GM19468 (cell line): ENCODE data around the gene FYTTD1.
A peak's percentile ranks its signal among the peaks of the same experiment; 100 is the strongest.
"Not testable (repeated sequence)": the region's sequence is repeated elsewhere in the genome, so short reads cannot be mapped to it uniquely, and the experiment has no call there.

Experiments
- ATAC-seq: cut with Tn5 transposase; IDR thresholded peaks from one replicate; pipeline ENCODE4 v1.9.1; 2021; ENCODE audit warnings: mild to moderate bottlenecking, moderate library complexity, moderate number of reproducible peaks; ENCODE audit not compliant: unreplicated experiment; ENCODE audit errors: extremely low read depth

Gene FYTTD1, protein sequence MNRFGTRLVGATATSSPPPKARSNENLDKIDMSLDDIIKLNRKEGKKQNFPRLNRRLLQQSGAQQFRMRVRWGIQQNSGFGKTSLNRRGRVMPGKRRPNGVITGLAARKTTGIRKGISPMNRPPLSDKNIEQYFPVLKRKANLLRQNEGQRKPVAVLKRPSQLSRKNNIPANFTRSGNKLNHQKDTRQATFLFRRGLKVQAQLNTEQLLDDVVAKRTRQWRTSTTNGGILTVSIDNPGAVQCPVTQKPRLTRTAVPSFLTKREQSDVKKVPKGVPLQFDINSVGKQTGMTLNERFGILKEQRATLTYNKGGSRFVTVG

GRCh38 chr3:197749601-197750395 is at the start of gene FYTTD1:
FYTTD1 (plus strand) TSS chr3:197749883; CDS start chr3:197749972, 89 bp downstream.
- peak; percentile 80 for ATAC-seq

GRCh38 chr3:197700095-197700494 is 49.6 kb upstream of the FYTTD1 start:
- no peak for ATAC-seq

DNA sequence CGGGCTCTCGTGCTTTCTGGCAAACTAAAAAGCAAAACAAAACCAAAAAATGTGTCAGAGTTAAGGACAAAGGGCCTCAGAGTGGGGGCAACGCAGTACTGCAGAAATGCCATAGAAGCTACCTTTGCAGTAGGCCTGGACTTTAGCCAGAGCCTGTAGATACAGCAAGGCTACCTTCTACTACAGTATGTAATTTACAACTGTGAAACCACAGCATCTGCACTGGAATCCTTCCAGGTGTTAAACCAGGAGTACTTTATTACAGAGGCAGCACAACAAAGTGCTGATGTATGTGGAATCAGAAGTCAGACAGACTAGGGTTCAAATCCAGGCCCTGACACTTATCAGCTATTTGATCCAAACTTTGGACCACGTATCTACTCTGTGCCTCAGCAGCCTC is 47.8 kb upstream of the FYTTD1 start:
- no peak for ATAC-seq

DNA sequence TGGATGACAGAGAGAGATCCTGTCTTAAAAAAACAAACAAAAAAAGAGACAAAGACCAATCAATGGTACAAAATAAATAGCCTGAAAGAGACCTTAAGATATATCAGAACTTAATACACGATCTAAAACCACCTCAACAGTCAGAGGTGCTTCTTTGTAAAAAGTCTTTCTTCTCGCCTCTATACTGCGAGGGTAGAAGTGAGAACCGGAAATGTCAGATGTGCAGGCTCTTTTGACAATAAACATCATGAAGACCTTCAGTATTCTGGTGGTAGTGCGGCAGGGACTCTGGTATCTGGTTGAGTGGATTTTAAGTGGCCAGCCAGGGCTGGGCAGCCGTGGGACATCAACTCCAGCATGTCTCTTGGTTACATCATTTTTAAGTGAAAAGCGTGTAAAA is 43.0 kb upstream of the FYTTD1 start:
- no peak for ATAC-seq

DNA sequence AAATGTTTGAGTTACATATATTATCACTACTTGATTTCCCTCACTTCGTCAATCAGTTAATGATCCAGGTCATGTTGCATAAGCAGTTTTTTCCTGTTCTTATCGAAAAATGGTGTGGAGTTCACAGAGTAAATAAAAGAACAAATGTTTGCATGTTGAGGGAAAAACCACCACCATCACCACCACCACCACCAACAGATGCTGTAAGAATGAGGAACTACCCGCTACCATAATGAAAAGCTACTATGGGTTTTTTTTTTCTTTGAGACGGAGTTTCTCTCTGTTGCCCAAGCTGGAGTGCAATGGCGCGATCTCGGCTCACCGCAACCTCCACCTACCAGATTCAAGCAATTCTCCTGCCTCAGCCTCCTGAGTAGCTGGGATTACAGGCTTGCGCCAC is 40.5 kb upstream of the FYTTD1 start:
- ATAC-seq, result no peak

DNA sequence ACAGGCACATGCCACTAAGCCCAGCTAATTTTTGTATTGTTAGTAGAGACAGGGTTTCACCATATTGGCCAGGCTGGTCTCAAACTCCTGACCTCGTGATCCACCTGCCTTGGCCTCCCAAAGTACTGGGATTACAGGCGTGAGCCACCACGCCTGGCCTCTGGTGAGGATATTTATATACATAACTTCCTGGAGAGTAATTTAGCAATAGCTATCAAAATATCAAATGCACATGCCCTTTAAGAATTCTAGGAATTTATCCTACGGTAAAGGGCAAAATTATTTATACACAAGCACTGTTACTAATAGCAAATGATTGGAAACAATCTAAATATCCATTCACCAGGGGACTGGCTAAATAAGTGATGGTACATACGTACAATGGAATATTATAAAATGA is 38.7 kb upstream of the FYTTD1 start:
- ATAC-seq, result not testable (repeated sequence)

- peak; percentile 78 for ATAC-seq
Measured at GRCh38 chr3:197711973-197712707, 37.5 kb upstream of the FYTTD1 start.

DNA sequence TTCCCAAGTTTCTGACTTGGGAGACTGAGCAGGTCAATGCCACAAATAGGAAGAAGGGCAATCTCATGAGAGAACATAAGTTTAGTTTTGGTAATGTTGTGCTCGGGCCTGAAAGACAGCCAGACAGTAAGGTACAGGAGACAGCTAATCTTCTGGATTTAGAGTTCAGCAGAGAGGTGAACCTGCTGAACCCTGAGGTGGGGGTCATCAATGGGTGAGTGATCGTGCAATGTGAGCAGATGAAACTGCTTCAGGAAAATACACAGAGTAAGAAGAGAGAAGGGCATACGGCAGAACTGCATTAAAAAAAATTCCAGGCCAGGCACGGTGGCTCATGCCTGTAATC is 36.2 kb upstream of the FYTTD1 start:
- no peak for ATAC-seq

GRCh38 chr3:197714251-197714650 is 35.4 kb upstream of the FYTTD1 start:
- no peak for ATAC-seq

DNA sequence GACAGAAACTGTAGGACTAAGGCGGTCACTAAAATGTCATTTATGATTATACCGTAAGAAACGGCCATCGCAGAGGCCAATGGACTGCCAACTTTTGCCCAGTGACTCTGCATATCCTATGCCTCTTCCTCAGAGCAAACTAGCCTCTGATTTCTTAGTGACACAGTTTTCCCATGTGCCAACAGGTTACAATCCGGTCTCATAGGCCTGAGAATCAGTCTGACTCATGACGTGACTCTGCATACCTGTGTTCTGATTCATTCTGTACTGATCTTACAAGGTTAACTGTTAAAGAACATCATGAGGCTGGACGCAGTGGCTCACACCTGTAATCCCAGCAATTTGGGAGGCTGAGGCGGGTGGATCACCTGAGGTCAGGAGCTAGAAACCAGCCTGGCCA is 30.8 kb upstream of the FYTTD1 start:
- ATAC-seq, result no peak

DNA sequence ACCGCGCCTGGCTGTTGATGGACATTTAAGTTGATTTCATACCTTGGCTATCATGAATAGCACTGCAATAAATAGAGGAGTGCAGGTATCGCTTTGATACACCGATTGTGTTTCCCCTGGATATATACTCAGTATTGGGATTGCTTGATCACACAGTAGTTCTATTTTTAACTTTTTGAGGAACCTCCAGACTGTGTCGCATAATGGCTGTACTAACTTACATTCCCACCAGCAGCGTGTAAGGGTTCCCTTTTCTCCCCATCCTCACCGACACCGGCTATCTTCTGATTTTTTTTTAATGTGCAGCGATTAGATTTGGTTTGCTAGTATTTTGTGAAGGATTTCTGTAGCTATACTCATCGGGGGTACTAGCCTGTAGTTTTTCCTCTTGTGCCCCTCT is 29.0 kb upstream of the FYTTD1 start:
- no peak for ATAC-seq

GRCh38 chr3:197722734-197723133 is 26.9 kb upstream of the FYTTD1 start:
- no peak for ATAC-seq

- not testable (repeated sequence) for ATAC-seq
Measured at GRCh38 chr3:197727878-197728277, 21.8 kb upstream of the FYTTD1 start.

DNA sequence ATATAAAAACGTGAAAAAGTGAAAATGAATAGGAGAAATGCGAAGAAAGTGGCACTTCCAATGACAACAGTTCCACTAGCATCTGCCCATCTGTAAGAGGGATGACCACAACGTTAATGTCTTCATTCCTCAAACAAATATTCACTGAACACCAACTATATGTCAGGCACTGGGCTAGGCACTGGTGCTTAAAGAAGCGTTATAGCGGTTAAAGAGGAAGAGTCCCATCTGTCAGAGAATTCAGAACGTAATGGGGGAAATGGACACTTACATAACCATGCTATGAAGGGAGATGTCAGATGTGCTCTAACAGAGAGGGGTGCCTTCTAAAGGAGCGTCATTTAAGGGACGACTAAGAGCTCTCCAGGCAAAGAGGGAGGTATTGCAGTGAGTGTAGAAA is 21.2 kb upstream of the FYTTD1 start:
- ATAC-seq, result no peak

GRCh38 chr3:197730200-197730599 is 19.5 kb upstream of the FYTTD1 start:
- no peak for ATAC-seq

- not testable (repeated sequence) for ATAC-seq
Measured at GRCh38 chr3:197730770-197731169, 18.9 kb upstream of the FYTTD1 start.

DNA sequence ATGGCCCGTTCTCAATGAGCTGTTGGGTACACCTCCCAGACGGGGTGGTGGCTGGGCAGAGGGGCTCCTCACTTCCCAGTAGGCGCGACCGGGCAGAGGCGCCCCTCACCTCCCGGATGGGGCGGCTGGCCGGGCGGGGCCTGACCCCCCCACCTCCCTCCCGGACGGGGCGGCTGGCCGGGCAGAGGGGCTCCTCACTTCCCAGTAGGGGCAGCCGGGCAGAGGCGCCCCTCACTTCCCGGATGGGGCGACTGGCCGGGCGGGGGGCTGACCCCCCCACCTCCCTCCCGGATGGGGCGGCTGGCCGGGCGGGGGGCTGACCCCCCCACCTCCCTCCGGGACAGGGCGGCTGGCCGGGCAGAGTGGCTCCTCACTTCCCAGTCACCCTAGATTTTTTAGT is 18.2 kb upstream of the FYTTD1 start:
- ATAC-seq, result not testable (repeated sequence)

DNA sequence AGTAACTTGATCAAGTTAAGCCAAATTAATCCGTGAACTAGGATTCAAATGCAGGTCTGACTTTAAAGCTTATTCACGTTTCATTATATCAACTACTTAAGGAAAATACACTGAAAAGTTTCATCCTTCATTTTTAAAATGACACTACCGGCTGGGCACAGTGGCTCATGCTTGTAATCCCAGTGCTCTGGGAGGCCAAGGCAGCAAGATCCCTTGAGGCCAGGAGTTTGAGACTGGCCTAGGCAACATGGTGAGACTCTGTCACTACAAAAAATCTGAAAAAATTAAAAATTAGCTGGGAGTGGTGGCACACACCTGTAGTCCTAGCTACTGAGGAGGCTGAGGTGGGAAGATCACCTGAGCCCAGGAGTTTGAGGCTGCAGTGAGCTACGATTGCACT is 16.6 kb upstream of the FYTTD1 start:
- ATAC-seq, result no peak

GRCh38 chr3:197734667-197735318 is 14.9 kb upstream of the FYTTD1 start:
- peak; percentile 26 for ATAC-seq

GRCh38 chr3:197736010-197736490 is 13.6 kb upstream of the FYTTD1 start:
- ATAC-seq, result no peak
